H7 (cell line): ENCODE measurements around the gene GRID2. TPM values are rescaled to one million over a fixed set of nuclear protein-coding genes. Genes with fewer than 3 reads are reported as not detected.

Experiments used
- DNase-seq: peaks from one replicate; pipeline ENCODE4 v3.0.0; 2012
- H3K27me3 ChIP-seq: 2 replicates; pipeline ENCODE4 v1.6.0; 2011; ENCODE audit warnings: mild to moderate bottlenecking, low read length; ENCODE audit not compliant: control insufficient read depth, insufficient read depth
- H3K36me3 ChIP-seq: replicated peaks from 2 replicates; pipeline ENCODE4 v1.5.1; 2011; ENCODE audit warnings: low read length; ENCODE audit not compliant: control insufficient read depth, insufficient read depth
- H3K4me3 ChIP-seq: 2 replicates; pipeline ENCODE4 v1.5.1; 2011; ENCODE audit warnings: low read depth, mild to moderate bottlenecking, control low read depth, low read length, moderate library complexity; ENCODE audit not compliant: insufficient read depth
- total RNA-seq: library from RNA; depleted of rRNA; stranded (reverse); fragments of >200 nt; shearing (Covaris generic); gene quantifications from 2 replicates; pipeline ENCODE4 v1.2.3, GENCODE V29; 2014

Gene GRID2
- total RNA-seq, 1 experiment from 2014 or later, result 19.1 TPM

DNA sequence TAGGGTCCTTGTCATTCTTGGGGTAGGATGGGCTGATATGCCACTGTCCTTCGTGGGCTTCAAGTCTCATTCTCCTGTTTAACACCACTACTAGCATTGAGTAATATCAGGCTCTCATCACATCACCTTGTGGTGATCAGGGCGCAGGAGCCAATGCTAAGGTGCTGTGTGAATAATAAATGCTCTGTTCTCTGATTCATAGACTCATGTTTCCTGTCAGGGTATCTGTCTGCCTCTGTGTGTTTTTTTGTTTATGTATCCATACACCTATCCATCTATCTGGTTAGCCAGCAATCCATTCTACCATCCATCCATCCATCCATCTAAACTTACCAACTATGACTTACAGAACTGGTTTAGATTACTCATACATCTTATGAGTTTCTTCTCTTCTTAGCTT, 999.7 kb downstream of the GRID2 start:
- Histone ChIP-seq H3K27me3 (no peaks in the 10 kb centered on the region), H3K36me3 (no peaks in the 10 kb centered on the region), H3K4me3 (no peak overlapping the region)
- no peak for DNase-seq

DNA sequence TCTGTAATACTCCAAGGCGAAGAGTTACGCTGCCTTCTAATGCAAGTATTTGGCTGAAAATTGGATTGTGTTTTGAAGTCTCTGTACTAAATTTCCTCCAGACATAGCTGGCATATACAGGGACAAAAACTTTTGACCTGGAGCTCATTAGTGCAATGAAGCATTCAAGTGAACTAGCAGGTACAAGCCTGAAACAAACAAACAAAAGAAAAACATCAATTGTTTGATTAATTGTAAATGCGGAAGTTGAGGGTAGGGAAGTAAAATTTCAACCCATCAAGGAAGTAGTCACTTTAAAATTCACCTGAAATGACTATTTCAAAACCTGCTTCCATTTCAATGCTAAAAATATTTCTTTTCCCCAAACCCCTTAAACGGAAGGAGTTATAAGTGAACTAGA, 1008.5 kb downstream of the GRID2 start:
- H3K27me3 ChIP-seq, result no peaks in the 10 kb centered on the region
- no peaks in the 10 kb centered on the region for H3K36me3 ChIP-seq
- no peak overlapping the region for H3K4me3 ChIP-seq
- DNase-seq, result no peak

DNA sequence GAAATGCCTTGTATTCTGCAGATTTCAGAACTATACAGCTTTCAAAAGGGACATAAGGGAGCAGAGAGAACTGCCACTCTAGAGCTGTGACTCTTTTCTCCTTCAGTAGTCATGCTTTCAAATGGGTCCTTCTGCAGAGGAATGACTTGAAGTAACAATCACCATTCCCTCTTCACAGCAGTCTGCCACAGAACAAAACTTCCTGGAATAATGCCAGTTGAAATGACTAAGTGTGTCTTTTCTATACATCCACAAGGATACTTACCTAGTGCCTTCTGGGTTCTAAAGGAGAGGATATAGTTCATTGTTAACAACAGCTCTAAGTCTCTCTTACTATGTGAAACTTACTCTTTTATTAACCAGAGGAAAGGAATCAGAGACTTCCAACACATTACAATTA, 1009.4 kb downstream of the GRID2 start:
- DNase-seq, result no peak
- Histone ChIP-seq H3K36me3 (no peaks in the 10 kb centered on the region), H3K4me3 (no peak overlapping the region), H3K27me3 (no peaks in the 10 kb centered on the region)

DNA sequence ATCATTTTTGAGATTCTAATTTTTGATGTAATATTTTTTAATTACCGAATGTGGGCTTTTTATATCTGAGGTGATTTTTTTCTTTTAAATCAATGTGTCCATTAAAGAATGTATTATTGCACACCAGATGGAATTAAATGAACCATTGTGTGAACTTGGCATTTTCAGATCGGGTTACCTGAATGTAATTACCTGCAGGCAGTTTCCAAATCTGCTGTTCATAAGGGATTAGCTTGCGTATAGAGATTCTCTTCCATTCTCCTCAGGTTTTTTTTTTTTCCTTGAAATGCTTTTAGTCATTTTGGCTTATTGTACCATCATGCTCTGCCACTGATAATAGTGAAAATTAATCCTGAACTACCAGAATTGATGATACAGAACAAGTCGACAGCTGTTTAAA, 1013.3 kb downstream of the GRID2 start:
- H3K36me3 ChIP-seq, result no peaks in the 10 kb centered on the region
- no peak overlapping the region for H3K4me3 ChIP-seq
- DNase-seq, result no peak
- H3K27me3 ChIP-seq, result no peaks in the 10 kb centered on the region

DNA sequence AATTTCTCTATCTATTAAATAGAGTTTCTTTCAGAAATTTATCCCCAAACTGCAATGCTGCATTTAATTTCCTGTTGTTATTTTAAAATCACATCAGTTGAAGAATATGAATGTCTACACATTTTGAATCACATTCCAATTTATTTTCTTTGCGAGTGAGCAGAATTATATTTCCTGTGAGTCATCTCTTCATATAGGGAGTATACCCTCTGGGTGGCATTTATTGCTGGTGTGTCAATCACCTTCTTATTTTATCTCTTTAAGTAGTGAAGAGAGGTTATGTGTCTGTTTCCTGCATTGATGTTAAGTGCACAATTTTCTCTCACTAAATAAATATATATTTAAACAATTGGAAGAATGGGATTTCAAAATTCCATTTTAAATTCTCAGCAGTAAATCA, 1013.8 kb downstream of the GRID2 start:
- Histone ChIP-seq H3K4me3 (no peak overlapping the region), H3K36me3 (no peaks in the 10 kb centered on the region), H3K27me3 (no peaks in the 10 kb centered on the region)
- no peak for DNase-seq

DNA sequence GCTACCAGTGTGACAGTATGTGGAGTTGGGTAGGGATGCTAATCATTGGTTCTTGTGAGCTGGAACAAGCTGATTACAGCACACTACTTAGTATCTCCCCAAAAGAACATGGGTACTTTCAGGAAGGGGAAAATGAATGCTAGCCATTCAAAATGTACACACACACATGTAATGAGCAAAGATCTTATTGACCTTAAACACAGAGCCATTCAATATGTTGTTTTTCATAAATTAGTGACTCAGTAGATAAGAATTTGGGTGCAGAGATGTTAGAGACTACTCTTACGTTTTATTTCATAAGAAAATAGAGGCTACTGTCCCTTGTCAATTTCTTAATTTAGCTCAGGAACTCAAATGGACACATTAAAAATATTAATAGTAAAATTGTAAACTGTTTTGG, 1015.3 kb downstream of the GRID2 start:
- H3K36me3 ChIP-seq, result no peaks in the 10 kb centered on the region
- no peaks in the 10 kb centered on the region for H3K27me3 ChIP-seq
- no peak overlapping the region for H3K4me3 ChIP-seq
- no peak for DNase-seq

DNA sequence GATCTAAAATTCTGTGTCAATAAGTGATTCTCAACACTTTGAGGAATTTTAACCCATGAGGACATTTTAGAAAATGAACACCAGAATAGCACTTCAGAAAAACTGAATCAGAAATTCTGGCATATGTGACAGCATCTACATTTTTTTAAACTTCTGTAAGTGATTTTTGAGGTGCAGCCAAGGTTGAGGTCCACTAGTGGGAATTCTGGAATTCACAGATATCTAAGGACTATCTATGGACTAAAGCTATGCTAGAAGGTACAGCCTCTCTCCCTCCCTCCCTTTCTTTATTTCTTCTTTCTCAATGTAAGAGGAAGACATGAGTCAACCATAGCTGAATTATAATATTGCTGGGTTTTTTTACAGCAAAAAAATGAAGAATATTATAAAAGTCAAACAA, 1016.6 kb downstream of the GRID2 start:
- Histone ChIP-seq H3K27me3 (no peaks in the 10 kb centered on the region), H3K4me3 (no peak overlapping the region), H3K36me3 (no peaks in the 10 kb centered on the region)
- no peak for DNase-seq

DNA sequence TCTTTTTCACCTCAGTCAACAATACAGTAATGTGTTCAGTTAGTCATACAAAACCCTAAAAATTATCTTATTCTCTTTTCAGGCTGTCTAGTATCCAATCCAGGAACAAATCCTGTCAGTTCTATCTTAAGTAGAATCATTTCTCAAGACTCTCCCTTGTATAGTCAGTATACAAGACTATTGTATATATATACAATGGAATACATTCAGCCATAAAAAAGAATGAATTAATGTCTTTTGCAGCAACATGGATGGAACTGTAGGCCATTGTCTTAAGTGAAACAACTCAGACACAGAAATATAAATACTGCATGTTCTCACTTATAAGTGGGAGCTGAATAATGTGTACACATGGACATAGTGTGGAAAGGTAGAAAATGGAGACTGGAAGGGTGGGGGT, 1023.6 kb downstream of the GRID2 start:
- DNase-seq, result no peak
- Histone ChIP-seq H3K4me3 (no peak overlapping the region), H3K27me3 (no peaks in the 10 kb centered on the region), H3K36me3 (no peaks in the 10 kb centered on the region)

DNA sequence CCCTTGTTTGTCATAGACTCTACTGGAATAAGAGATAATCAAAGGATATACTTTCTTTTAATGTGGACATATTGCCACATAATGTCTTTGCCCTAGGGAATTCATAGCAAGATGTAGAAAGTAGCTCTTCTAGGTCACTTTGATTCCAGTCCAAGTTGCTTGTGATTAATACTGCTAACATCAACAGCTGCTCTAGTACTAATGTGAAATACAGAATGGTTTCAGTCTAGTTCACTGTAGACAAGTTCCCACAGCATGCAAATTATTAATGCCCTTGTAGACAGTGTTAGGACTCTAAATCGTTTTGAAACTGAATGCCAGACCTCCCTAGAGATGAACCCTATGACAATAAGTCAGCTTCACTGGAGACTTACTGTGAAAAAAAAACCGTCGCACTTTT, 1030.2 kb downstream of the GRID2 start:
- no peaks in the 10 kb centered on the region for H3K27me3 ChIP-seq
- H3K4me3 ChIP-seq, result no peak overlapping the region
- no peak for DNase-seq
- no peaks in the 10 kb centered on the region for H3K36me3 ChIP-seq

DNA sequence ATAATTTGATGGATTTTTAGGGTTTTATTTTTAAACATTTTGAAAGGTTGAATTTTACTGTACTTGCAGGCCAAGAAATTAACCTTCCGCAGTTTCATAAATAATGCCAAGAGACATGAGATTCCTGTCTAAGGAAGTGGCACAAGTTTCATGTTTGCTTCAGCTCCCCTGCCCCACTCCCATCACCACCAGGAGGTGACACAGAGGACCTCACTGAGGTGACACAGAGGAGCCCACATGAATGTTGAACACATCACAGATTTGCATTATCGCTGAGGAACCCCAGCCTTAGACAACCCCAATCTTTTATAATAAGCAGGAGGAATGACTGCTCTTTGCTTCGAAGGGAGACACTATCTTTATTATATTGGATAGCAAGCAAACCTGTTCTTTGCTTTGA, 1033.4 kb downstream of the GRID2 start:
- no peaks in the 10 kb centered on the region for H3K27me3 ChIP-seq
- no peak overlapping the region for H3K4me3 ChIP-seq
- no peaks in the 10 kb centered on the region for H3K36me3 ChIP-seq
- no peak for DNase-seq

DNA sequence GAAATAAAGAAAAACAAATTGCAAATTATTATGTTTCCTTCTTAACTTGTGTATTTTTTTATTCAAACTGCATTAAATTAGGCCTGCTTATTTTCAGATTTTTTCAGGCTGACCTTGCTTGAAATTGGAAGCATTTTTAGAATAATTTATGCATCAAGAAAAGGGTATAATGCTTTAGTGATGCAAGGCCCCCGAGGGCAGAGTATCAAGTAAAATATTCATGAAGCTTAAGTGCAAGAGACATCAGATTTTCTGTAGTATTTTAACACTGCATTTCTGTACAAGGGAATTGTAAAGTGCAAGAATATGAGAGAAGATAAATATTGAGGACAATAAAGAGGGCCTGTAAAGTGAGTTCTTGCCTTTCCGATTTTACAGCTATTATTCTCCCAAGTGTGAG, 1039.0 kb downstream of the GRID2 start:
- no peak overlapping the region for H3K4me3 ChIP-seq
- no peaks in the 10 kb centered on the region for H3K36me3 ChIP-seq
- DNase-seq, result no peak
- no peaks in the 10 kb centered on the region for H3K27me3 ChIP-seq

DNA sequence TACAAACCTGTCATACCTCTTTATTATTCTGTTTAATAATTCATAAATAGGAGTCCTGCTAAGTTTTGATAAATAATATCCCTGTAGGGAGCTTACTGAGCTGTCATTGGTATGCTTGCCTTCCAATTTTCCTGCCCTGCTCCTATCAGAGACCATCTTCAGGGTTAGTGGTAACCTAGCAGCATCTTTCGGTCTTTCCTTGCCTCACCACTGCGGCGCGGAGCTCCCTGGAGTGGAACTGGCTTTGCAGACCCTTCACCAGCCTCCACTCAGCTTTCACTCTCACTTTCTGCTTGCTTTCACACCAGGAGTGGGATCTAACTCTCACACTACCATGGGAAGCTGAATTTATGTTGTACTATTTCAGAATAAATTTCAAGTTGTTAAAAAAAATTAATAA, 1043.1 kb downstream of the GRID2 start:
- no peaks in the 10 kb centered on the region for H3K36me3 ChIP-seq
- DNase-seq, result peak; percentile 0
- no peak overlapping the region for H3K4me3 ChIP-seq
- no peaks in the 10 kb centered on the region for H3K27me3 ChIP-seq

DNA sequence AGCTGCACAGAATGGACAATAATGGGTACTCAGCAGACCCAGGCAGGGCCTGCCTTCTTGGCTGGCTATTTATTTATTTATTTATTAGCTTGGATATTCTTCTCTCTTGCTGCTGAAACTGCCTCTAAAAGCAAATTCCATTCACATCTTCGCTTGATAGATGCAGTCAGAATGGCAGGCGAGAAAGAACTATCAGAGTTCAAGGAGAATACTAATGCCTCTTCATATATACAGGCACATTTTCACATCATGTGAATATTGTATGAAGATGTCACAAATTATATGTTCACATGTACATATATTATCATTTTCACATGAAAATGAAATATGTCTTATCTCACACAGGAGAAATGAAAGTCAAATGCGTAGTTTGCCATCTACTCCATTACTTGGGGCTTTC, 1045.1 kb downstream of the GRID2 start:
- Histone ChIP-seq H3K27me3 (no peaks in the 10 kb centered on the region), H3K36me3 (no peaks in the 10 kb centered on the region), H3K4me3 (no peak overlapping the region)
- DNase-seq, result no peak

DNA sequence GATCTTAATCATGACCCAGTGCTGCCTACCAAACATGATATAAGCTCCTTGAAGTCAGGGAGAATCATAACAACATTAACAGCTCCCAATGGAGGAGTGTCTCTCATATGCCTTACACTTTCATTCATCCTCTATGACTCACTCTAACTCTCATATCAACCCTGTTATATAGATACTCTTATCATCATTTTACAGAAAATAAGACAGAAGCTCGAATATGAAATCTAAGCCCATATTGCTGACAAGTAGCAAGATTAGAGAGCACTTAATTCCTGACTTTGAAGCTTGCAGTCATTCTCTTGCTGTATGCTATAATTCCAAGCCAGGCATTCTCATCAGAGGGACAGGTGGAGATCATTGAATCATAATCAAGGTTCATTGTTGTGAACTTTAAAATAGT, 1048.1 kb downstream of the GRID2 start:
- Histone ChIP-seq H3K27me3 (no peaks in the 10 kb centered on the region), H3K36me3 (no peaks in the 10 kb centered on the region), H3K4me3 (no peak overlapping the region)
- DNase-seq, result no peak

DNA sequence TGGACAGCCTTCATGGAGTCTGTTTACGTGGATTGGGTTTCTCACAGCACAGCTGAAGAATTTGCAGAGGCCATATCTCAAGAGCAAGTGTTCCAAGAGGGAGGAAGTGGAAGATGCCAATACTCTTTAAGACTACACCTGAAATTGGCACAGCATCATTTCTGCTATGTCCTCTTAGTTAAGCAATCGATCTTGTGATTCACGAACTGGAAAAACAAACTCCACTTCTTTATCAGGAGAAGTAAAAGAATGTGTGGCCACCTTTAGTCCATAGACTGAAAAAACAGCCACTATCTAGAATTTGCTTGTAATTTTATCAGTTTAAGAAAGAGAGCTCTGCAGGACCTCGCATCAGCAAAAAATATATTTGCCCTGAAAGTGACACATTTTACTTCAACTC, 1051.6 kb downstream of the GRID2 start:
- H3K4me3 ChIP-seq, result no peak overlapping the region
- no peaks in the 10 kb centered on the region for H3K27me3 ChIP-seq
- H3K36me3 ChIP-seq, result no peaks in the 10 kb centered on the region
- no peak for DNase-seq

DNA sequence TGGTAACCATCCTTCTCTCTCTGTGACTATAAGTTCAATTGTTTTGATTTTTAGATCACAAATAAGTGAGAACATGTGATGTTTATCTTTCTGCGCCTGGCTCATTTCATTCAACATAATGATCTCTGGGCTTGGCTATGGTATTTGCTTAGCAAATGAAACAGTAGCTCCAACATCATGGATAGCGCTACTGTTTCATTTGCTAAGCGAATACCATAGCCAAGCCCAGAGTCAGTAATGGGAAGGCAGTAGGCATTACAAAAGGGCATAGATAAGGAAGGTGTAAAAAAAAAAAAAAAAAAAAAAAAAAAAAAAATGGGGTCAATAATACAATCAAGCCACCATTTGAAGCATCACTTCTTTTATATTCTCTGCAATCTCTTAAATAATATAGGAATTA, 1055.8 kb downstream of the GRID2 start:
- H3K36me3 ChIP-seq, result no peaks in the 10 kb centered on the region
- DNase-seq, result no peak
- no peaks in the 10 kb centered on the region for H3K27me3 ChIP-seq
- no peak overlapping the region for H3K4me3 ChIP-seq
